Gastroesophageal sphincter (tissue), 3 donors: Measurements from ENCODE around the gene MAFF.

ENCODE experiments used
- CTCF ChIP-seq, 4 experiments: fragments of 200-600 bp in 2 of 4; fragments of 450-650 bp in 2 of 4; sonication (generic) in 1 of 4; IDR thresholded peaks; one replicate each; pipeline ENCODE4 v1.5.1; 2017 to 2019; ENCODE audit warnings: antibody characterized with exemption in 4 of 4, mild to moderate bottlenecking in 2 of 4, moderate library complexity in 2 of 4
- POLR2AphosphoS5 ChIP-seq: sonication (generic); formaldehyde crosslinking; IDR thresholded peaks from one replicate; pipeline ENCODE4 v1.6.1; 2017; ENCODE audit warnings: antibody characterized with exemption

GRCh38 chr22:38221407-38221806 lies 19.6 kb downstream of the MAFF start:
- TF ChIP-seq CTCF (IDR thresholded peaks at IDR 0.05) = no peak
- TF ChIP-seq POLR2AphosphoS5 = no peak
